K562 (cell line): ENCODE results near the gene HOXD9.
A peak's percentile ranks its signal among the peaks of the same experiment; 100 is the strongest.

Source experiments
- CREB1 ChIP-seq, 2 experiments: sonication (generic) in 1 of 2; formaldehyde crosslinking in 1 of 2; IDR thresholded peaks; 2 replicates each; pipeline versions ENCODE4 v1.6.1 to v1.8.0; 2012 to 2022; ENCODE audit warnings: inconsistent platforms in 1 of 2, mild to moderate bottlenecking in 1 of 2, missing genetic modification reagents in 1 of 2, moderate library complexity in 1 of 2
- CTCF ChIP-seq, 3 experiments: IDR thresholded peaks in 2 of 3; conservative IDR thresholded peaks in 1 of 3; 2 replicates each; pipeline ENCODE4 v1.5.1; 2011 to 2012; ENCODE audit warnings: low read length in 3 of 3, mild to moderate bottlenecking in 3 of 3, control low read depth in 2 of 3, improper control_type of control experiment in 1 of 3, inconsistent platforms in 1 of 3, low read depth in 1 of 3, mixed read lengths in 1 of 3, moderate library complexity in 1 of 3; ENCODE audit not compliant: insufficient read depth in 2 of 3
- E2F6 ChIP-seq, 2 experiments: IDR thresholded peaks; 2 replicates each; pipeline ENCODE4 v1.6.1; 2011; ENCODE audit warnings: borderline replicate concordance in 1 of 2, control low read depth in 1 of 2, low read depth in 1 of 2, low read length in 1 of 2, mild to moderate bottlenecking in 1 of 2, mixed read lengths in 1 of 2, moderate library complexity in 1 of 2; ENCODE audit not compliant: insufficient read depth in 1 of 2, insufficient read length in 1 of 2, poor library complexity in 1 of 2, severe bottlenecking in 1 of 2; ENCODE audit errors: extremely low read depth in 1 of 2
- MCM2 ChIP-seq: fragments of 450-650 bp; IDR thresholded peaks from 2 replicates; pipeline ENCODE4 v1.6.1; 2017; ENCODE audit warnings: low read depth, mild to moderate bottlenecking
- RAD51 ChIP-seq: fragments of 450-650 bp; IDR thresholded peaks from 2 replicates; pipeline ENCODE4 v1.7.1; 2016; ENCODE audit warnings: low read depth, mild to moderate bottlenecking, borderline replicate concordance
- SMAD1 ChIP-seq: fragments of 150-350 bp; IDR thresholded peaks from 2 replicates; pipeline ENCODE4 v1.6.1; 2014; ENCODE audit warnings: low read length, low read depth; ENCODE audit not compliant: partially characterized antibody

- TF ChIP-seq MCM2: no peak
- TF ChIP-seq CREB1 (IDR thresholded peaks at IDR 0.05): no peak
- no peak for TF ChIP-seq CREB1 (CRISPR knock-in tag; IDR thresholded peaks at IDR 0.05)
- peak in 2 of 3 experiments; percentile 25 to 31; a peak in 2 of 6 replicates for TF ChIP-seq CTCF (IDR thresholded peaks at IDR 0.05 in 2 of 3, conservative IDR thresholded peaks at IDR 0.05 in 1 of 3; ENCODE audit: insufficient read depth in 2 of 3, low read depth in 1 of 3, low read length in 3 of 3)
- no peak for TF ChIP-seq SMAD1
- peak; percentile 72 for TF ChIP-seq RAD51
- peak in 1 of 2 experiments; percentile 25 for TF ChIP-seq E2F6 (IDR thresholded peaks at IDR 0.05; ENCODE audit: borderline replicate concordance in 1 of 2, extremely low read depth in 1 of 2, insufficient read depth in 1 of 2, insufficient read length in 1 of 2, low read depth in 1 of 2, low read length in 1 of 2, poor library complexity in 1 of 2, severe bottlenecking in 1 of 2)
Observed at GRCh38 chr2:176115883-176116813, 6.4 kb upstream of the HOXD9 start, which contains the start of gene HOXD10.
